HG03520 (cell line): ENCODE results near the gene SLC7A9.

Source experiments
- ATAC-seq: cut with Tn5 transposase; IDR thresholded peaks from one replicate; pipeline ENCODE4 v1.9.1; 2021; ENCODE audit warnings: mild to moderate bottlenecking, moderate library complexity; ENCODE audit not compliant: unreplicated experiment

SLC7A9 gene

GRCh38 chr19:32829345-32829896 lies 40.1 kb downstream of the SLC7A9 start:
- ATAC-seq = no peak

- no peak for ATAC-seq
Measured at GRCh38 chr19:32828643-32829344, 40.8 kb downstream of the SLC7A9 start.

- no peak for ATAC-seq
Measured at GRCh38 chr19:32828139-32828538, 41.4 kb downstream of the SLC7A9 start.

- ATAC-seq = no peak
Measured at GRCh38 chr19:32824916-32825608, 44.5 kb downstream of the SLC7A9 start.

GRCh38 chr19:32824191-32824751 lies 45.3 kb downstream of the SLC7A9 start:
- no peak for ATAC-seq

- no peak for ATAC-seq
Measured at GRCh38 chr19:32823747-32824102, 45.8 kb downstream of the SLC7A9 start.

GRCh38 chr19:32822916-32823746 lies 46.4 kb downstream of the SLC7A9 start:
- no peak for ATAC-seq

- ATAC-seq = no peak
Measured at GRCh38 chr19:32819419-32820400, 49.9 kb downstream of the SLC7A9 start.

GRCh38 chr19:32818536-32818935 lies 51.0 kb downstream of the SLC7A9 start:
- ATAC-seq = no peak

- ATAC-seq = no peak
Measured at GRCh38 chr19:32817569-32818476, 51.7 kb downstream of the SLC7A9 start.

- no peak for ATAC-seq
Measured at GRCh38 chr19:32816555-32817099, 52.9 kb downstream of the SLC7A9 start.

GRCh38 chr19:32814624-32815023 lies 54.9 kb downstream of the SLC7A9 start:
- no peak for ATAC-seq

- no peak for ATAC-seq
Measured at GRCh38 chr19:32813862-32814425, 55.6 kb downstream of the SLC7A9 start.

GRCh38 chr19:32812571-32812970 lies 57.0 kb downstream of the SLC7A9 start:
- no peak for ATAC-seq

- ATAC-seq = no peak
Measured at GRCh38 chr19:32812036-32812435, 57.5 kb downstream of the SLC7A9 start.

- no peak for ATAC-seq
Measured at GRCh38 chr19:32811151-32811550, 58.4 kb downstream of the SLC7A9 start.

GRCh38 chr19:32810452-32810851 lies 59.1 kb downstream of the SLC7A9 start:
- ATAC-seq = no peak

- ATAC-seq = no peak
Measured at GRCh38 chr19:32809754-32810153, 59.8 kb downstream of the SLC7A9 start.
